Sigmoid colon (tissue), 3 donors: ENCODE results near the gene CORO2B.

Experiments used
- CTCF ChIP-seq, 4 experiments: fragments of 450-650 bp in 3 of 4; fragments of 200-600 bp in 1 of 4; IDR thresholded peaks; one replicate each; pipeline ENCODE4 v1.5.1; 2016 to 2019; ENCODE audit warnings: antibody characterized with exemption in 4 of 4, mild to moderate bottlenecking in 3 of 4, moderate library complexity in 2 of 4
- POLR2A ChIP-seq, 2 donors: fragments of 450-650 bp; IDR thresholded peaks; one replicate each; pipeline ENCODE4 v1.6.1; 2016; ENCODE audit warnings: antibody characterized with exemption in 2 of 2, mild to moderate bottlenecking in 2 of 2, moderate library complexity in 2 of 2

- TF ChIP-seq POLR2A (IDR thresholded peaks at IDR 0.05), result no peak
- TF ChIP-seq CTCF (IDR thresholded peaks at IDR 0.05), result no peak
These were observed 20.2 kb upstream of the CORO2B start for GRCh38 chr15:68558318-68559305.
